IPS-18c (cell line): Measurements from ENCODE around the gene EAPP.
"Not testable (repeated sequence)": the region's sequence is repeated elsewhere in the genome, so short reads cannot be mapped to it uniquely, and the experiment has no call there.

Source experiments
- H3K4me3 ChIP-seq: 2 replicates; pipeline ENCODE4 v1.7.0; 2013; ENCODE audit warnings: low read depth, mild to moderate bottlenecking, low read length, moderate library complexity; ENCODE audit not compliant: insufficient read depth
- H3K9me3 ChIP-seq: one replicate; pipeline ENCODE4 v1.6.1; 2013; ENCODE audit warnings: mild to moderate bottlenecking, low read length, moderate library complexity; ENCODE audit not compliant: control insufficient read depth, insufficient read depth

EAPP gene, protein sequence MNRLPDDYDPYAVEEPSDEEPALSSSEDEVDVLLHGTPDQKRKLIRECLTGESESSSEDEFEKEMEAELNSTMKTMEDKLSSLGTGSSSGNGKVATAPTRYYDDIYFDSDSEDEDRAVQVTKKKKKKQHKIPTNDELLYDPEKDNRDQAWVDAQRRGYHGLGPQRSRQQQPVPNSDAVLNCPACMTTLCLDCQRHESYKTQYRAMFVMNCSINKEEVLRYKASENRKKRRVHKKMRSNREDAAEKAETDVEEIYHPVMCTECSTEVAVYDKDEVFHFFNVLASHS

DNA sequence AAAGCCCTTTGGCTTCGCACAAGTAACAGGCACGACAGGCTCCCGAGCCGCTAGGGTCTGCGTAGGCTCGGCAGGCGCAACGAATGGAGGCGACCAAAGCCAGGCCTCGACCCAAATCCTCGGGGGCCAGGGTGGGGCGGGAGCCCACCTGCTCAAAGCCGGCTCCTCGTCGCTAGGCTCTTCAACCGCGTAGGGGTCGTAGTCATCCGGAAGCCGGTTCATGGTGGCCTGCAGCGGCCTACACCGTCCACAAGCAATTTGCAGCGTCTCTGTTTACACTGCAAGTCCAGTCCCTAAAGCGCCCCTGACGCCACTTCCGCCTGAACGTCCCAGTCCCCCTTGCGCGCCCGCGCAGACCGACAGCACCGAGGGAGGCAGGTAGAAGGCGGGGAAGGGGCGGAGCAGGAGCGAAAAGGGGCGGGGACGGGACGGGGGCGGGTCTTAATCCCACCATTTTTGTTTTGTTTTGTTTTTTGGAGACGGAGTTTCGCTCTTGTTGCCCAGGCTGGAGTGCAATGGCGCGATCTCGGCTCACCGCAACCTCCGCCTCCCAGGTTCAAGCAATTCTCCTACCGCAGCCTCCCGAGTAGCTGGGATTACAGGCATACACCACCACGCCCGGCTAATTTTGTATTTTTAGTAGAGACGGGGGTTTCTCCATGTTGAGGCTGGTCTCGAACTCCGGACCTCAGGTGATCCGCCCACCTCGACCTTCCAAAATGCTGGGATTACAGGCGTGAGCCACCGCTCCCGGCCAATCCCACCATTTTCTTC, at the start of gene EAPP:
Gene EAPP, minus strand, starts transcription at position 295 of the 774 bp plus-strand sequence. Its CDS starts 73 bp downstream, at position 222.
- peak within 1 kb of the TSS; percentile 98 for H3K4me3 ChIP-seq
- peaks cover 2% of the 10 kb centered on the region for H3K9me3 ChIP-seq

DNA sequence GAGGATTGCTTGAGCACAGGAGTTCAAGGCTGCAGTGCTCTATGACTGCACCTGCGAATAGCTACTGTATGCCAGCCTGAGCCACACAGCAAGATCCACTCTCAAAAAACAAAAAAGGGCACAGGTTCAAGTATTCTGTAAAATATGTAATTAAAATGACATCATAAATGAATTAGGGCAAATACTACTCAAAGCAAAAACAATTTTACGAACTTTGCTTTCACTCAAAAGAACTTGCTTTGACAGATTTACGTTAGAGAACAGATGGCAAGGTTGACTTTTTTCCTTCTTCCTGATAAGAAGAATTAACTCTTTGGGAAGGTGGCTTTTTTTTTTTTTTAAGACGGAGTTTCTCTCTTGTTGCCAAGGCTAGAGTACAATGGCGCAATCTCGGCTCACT, 44.0 kb upstream of the EAPP start:
- Histone ChIP-seq H3K4me3 (no peak overlapping the region), H3K9me3 (no peaks in the 10 kb centered on the region)

DNA sequence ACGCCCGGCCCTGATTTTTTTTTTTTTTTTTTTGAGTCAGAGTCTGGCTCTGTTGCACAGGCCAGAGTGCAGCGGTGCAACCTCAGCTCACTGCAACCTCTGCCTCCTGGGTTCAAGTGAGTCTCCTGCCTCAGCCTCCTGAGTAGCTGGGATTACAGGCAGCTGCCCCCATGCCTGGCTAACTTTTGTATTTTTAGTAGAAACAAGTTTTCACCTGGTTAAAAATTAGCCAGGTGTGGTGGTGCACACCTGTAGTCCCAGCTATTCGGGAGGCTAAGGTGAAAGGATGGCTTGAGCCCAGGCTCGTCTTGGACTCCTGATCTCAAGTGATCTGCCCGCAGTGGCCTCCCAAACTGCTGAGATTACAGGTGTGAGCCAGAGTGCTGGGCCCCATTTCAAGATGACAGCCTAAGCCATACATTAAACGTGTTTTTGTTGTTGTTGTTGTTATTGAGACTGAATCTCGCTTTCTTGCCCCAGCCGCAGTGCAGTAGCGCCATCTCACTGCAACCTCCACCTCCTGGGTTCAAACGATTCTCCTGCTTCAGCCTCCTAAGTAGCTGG, 42.7 kb upstream of the EAPP start:
- Histone ChIP-seq H3K9me3 (no peaks in the 10 kb centered on the region), H3K4me3 (no peak overlapping the region)

DNA sequence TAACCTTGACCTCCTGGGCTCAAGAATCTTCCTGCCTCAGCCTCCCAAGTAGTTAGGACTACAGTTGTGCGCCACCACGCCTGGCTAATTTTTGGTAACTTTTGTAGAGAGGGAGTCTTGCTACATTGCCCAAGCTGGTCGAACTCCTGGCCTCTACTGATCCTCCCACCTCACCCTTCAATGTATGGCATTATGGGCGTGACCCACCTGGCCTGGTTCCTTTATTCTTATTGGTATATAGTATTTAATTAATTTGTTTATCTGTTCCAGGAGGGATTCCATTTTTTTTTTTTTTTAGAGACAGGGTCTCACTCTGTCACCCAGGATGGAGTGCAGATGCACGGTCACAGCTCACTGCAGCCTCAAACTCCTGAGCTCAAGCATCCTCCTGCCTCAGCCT, 40.9 kb upstream of the EAPP start:
- no peaks in the 10 kb centered on the region for H3K9me3 ChIP-seq

DNA sequence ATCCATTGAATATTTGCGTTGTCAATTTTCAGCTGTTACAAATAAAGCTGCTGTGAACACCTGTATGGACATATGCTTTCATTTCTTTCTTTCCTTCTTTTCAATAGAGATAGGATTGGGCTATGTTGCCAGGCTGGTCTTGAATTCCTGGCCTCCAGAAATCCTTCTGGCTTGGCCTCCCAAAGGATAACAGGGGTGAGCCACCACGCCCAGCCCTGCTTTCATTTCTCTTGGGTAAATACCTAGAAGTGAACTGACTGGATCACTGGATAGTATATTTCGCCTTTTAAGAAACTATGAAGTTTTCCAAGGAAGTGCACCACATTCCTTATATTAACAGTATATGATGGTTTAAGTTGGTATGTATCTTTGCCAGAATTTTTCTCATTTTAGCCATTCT, 32.3 kb upstream of the EAPP start:
- no peaks in the 10 kb centered on the region for H3K9me3 ChIP-seq
- no peak overlapping the region for H3K4me3 ChIP-seq

More for the DNA sequence above, 40.9 kb upstream of the EAPP start:
- no peak overlapping the region for H3K4me3 ChIP-seq

DNA sequence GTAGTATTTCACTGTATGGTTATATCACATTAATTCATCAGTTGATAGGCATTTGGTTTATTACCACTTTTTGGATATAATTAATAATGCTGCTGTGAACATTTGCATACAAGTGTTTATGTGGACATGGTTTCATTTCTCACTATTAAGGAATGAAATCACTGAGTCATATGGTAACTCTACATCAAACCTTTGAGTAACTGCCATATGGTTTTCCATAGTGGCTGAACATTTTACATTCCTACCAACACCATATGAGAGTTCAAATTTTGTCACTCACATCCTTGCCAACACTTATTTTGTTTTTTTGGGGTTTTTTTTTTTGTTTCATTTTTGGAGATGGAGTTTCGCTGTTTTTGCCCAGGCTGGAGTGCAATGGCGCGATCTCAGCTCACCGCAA, 30.2 kb upstream of the EAPP start:
- Histone ChIP-seq H3K4me3 (no peak overlapping the region), H3K9me3 (no peaks in the 10 kb centered on the region)

DNA sequence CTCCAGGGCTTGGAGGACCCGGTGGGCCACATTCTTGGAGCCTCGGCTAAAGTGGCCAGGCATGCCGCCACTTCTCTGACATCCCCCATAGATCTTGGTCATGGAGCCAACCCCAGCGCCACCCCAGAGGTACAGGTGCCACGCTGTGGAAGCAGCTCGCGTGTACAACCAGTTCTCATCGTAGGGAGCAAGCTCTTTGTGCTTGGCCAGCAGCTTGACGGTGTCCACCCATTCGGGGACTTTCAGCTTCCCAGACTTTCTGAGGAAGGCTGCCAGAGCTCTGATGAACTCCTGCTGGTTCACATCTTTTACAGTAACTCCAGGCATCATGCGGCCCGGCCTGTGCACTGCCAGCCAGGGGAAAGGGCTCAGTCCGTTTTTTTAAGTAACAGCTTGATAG, 29.3 kb upstream of the EAPP start:
- Histone ChIP-seq H3K9me3 (no peaks in the 10 kb centered on the region), H3K4me3 (no peak overlapping the region)

DNA sequence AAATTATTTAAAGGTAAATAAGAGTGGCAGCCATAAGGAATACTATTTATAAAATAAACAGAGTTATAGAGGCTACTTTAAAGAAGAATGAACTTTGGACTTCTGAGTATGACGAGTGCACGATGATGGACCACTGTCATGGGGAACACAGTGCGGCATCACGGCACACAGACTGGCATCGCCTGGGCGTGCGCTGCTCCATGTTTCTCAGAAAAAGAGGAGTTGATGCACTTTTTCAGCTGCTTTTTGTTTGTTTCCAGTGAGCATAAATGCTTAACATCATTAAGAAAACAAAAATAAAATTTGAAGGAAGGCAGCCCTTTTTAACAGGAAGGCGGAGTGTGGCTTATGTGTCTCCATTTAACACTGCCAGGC, 23.3 kb upstream of the EAPP start:
- H3K9me3 ChIP-seq: no peaks in the 10 kb centered on the region
- no peak overlapping the region for H3K4me3 ChIP-seq

DNA sequence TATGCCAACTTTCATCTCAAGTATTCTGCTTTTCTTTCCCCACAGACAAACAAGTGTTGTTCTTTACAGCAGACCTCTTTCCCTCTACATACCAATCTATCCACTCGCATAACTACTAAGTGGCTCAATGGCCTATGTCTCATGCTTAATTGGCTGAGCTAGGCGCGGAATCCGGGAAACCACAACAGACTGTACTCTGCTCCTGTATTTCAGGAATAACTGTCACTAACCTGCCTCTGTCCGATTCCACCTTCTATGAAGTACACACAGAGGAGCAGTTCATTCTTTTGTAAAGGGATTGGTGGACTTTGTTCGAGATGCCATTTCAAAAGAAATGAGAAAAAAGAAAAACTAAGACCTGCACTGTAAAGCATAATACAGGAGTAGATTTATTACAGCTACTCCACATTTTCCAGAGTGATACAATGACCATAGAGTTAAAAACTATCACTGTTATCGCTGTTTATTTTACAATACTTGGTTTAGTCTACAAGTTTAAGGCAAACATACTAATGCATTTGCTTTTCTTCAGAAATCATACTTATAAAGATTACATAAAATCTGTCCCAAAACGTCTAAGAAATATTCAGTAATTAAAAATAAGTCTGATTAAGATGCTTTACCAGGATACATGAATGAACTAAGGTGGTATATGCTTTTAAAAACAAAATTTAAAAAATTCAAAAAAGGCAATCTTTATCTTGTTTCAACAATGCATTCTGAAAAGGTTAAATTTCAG, 22.7 kb upstream of the EAPP start:
- not testable (repeated sequence) for H3K4me3 ChIP-seq, H3K9me3 ChIP-seq

DNA sequence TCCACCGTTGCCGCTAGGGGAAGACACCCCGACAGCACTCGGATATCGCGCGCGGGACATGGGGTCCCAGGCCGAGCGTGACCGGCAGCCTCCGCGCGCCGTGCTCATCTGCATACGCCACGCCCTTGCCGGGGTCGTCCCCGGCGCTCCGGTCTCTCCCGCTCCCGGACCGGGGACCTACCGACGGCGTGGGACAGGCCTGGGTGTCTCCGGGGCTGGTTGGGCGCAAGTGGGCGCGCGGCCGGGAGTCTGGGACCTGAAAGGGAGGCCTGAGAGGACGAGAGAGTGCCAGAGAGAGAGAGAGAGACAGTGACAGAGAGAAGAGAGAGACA, 17.0 kb upstream of the EAPP start:
- H3K4me3 ChIP-seq, H3K9me3 ChIP-seq: not testable (repeated sequence)

DNA sequence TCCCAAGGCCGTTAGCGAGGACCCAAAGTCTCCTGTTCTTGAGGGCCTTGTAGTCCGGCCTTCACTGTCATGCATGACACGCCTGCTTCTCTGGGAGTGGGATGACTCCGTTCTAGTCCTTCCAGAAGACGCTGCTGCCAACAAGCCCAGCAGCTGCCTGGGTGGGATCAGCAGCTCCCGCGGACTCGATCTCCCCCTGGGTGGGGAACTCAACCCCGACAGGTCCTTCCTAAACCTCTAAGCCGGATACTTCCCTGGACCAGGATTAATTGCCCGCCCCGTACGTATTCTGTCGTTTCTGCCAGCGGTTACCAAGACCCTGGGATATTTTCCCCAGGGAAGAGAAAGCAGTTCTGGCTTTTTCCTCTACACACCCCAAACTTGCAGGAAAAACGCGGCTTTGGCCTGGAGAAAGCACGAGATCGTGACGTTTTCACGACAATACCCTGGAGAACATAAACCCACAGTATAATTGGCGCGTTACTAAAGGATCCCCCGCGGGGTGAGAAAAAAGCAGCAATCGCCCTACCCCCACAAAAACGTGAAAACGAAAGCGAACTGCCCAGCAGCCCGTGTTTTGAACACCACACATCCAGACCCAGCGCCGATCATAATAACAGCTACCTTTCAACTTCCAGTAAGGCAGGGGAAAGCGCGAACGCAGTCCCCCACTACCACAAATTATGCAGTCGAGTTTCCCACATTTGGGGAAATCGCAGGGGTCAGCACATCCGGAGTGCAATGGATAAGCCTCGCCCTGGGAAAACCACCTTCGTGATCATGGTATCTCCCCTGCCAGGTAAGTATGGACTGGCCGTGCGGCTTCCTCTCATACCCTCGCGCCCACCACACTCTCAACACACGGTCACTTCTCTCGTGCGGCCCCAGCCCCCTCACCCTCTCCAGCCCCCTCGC, 16.3 kb upstream of the EAPP start:
- not testable (repeated sequence) for H3K9me3 ChIP-seq, H3K4me3 ChIP-seq

DNA sequence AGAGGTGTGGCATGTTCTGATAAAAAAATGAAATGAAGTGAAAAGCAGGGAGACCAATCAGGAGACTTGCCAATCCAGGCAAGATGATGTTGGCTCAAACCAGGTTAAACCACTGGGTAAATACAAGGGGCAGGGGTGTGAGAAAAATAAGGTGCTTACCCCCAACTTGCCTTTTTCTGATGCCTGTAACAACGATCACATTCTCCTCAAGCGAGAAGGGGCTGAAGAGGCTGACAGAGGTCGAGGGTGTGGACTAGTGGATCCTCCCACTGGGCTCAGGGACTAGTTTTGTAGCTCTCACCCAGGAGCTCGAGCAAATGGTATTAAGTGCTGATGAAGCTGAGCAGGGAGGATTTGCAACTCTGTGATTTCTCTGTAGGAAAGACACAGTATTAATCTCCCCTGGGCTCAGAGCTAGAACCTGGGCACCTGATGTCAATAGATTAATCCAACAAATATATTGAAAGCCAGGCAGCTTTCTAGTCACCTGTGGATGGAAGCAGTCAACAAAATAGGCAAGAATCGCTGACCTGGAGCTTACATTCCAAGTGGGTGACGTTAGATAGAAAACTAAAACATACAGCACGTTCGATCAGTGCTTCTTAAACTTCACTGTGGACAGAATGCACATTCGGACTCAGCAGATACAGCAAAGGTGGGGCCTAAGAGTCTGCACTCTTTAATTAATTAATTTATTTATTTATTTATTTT, 15.2 kb upstream of the EAPP start:
- Histone ChIP-seq H3K4me3 (no peak overlapping the region), H3K9me3 (peaks cover 2% of the 10 kb centered on the region)

DNA sequence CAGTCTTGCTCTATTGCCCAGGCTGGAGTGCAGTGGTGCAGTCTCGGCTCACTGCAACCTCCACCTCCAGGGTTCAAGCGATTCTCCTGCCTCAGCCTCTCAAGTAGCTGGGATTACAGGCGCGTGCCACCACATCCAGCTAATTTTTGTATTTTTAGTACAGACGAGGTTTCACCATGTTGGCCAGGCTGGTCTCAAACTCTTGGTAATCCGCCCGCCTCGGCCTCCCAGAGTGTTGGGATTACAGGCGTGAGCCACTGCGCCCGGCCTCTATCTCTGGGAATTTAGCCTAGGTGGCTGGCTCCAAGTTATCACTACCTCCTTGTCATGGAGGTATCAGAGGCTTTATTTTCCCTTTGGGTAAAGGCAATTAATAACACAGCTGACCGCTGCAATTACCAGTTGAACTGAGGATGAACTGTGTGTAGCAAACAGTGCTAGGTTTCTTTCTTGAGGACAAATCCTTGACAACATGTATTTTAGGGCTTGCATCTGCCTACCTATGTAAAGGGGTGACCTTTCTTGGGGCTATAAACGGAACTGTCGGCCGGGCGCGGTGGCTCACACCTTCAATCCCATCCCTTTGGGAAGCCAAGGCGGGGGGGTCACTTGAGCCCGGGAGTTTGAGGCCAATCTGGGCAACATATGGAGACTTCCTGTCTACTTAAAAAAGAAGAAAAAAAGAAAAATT, 9.9 kb upstream of the EAPP start:
- not testable (repeated sequence) for H3K4me3 ChIP-seq, H3K9me3 ChIP-seq

DNA sequence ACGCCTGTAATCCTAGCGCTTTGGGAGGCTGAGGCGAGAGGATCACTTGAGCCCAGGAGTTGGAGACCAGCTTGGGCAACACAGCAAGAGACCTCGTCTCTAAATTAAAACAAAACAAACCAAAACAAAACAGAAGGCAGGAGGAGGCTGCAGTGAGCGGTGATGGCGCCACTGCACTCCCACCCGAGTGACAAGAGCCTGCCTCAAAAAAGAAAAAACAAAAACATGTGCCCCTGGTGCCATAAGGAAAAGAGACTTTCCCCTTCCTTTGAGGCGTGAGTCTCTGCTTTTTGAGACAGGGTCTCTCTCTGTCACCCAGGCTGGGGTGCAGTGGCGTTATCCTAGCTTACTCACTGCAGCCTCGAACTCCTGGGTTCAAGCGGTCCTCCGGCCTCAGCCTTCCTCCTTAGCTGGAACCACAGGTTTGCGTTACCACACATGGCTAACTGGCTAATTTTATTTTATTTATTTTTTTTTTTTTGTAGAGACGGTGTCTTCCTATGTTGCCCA, 9.0 kb upstream of the EAPP start:
- H3K4me3 ChIP-seq: no peak overlapping the region

DNA sequence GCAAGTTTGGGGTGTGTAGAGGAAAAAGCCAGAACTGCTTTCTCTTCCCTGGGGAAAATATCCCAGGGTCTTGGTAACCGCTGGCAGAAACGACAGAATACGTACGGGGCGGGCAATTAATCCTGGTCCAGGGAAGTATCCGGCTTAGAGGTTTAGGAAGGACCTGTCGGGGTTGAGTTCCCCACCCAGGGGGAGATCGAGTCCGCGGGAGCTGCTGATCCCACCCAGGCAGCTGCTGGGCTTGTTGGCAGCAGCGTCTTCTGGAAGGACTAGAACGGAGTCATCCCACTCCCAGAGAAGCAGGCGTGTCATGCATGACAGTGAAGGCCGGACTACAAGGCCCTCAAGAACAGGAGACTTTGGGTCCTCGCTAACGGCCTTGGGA, 7.6 kb upstream of the EAPP start:
- not testable (repeated sequence) for H3K4me3 ChIP-seq, H3K9me3 ChIP-seq

More for the DNA sequence above, 9.0 kb upstream of the EAPP start:
- peaks cover 2% of the 10 kb centered on the region for H3K9me3 ChIP-seq
